ENCODE data around the gene ARF6. TPM values are rescaled to one million over a fixed set of nuclear protein-coding genes. Genes with fewer than 3 reads are reported as not detected.

ARF6 gene
- total RNA-seq, 1 experiment from 2014 or later, result 49.2 TPM

DNA sequence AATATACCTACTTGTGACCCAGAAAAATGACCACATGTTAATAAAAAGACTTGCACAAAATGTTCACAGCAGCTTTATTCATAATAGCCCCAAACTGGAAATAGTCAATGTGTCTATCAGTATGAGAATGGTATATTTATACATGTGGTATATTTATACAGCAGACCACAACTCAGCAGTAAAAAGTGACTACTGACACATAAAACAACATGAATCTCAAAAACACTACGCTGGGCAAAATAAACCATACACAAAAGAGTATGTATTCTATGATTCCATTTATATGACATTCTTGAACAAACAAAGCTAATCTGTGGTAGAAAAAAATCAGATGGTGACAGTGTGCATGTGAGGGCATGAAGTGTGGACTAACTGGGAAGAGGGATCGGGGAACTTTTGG, 35.1 kb downstream of the ARF6 start:
- Mint-ChIP-seq H3K4me1 (peaks cover 9 to 13% of the 10 kb centered on the region in 2 experiments), H3K27ac (no peak overlapping the region; a peak in 1 of 7 replicates), H3K9me3 (no peaks in the 10 kb centered on the region; a peak in 1 of 5 replicates), H3K4me3 (no peak overlapping the region), H3K27me3 (ENCODE audit: low read depth) (no peaks in the 10 kb centered on the region), H3K36me3 (ENCODE audit: insufficient read depth in 1 of 3, low read depth in 3 of 3) (no peaks in the 10 kb centered on the region)
- TF ChIP-seq, protein P1, sequence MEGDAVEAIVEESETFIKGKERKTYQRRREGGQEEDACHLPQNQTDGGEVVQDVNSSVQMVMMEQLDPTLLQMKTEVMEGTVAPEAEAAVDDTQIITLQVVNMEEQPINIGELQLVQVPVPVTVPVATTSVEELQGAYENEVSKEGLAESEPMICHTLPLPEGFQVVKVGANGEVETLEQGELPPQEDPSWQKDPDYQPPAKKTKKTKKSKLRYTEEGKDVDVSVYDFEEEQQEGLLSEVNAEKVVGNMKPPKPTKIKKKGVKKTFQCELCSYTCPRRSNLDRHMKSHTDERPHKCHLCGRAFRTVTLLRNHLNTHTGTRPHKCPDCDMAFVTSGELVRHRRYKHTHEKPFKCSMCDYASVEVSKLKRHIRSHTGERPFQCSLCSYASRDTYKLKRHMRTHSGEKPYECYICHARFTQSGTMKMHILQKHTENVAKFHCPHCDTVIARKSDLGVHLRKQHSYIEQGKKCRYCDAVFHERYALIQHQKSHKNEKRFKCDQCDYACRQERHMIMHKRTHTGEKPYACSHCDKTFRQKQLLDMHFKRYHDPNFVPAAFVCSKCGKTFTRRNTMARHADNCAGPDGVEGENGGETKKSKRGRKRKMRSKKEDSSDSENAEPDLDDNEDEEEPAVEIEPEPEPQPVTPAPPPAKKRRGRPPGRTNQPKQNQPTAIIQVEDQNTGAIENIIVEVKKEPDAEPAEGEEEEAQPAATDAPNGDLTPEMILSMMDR (conservative IDR thresholded peaks at IDR 0.05), result no peak
- H3K4me2 ChIP-seq (ENCODE audit: insufficient read depth, insufficient read length, low read length), result no peak overlapping the region
- H2AFZ ChIP-seq (ENCODE audit: low read length), result no peak overlapping the region
- no peak overlapping the region for H3K18ac ChIP-seq (ENCODE audit: insufficient read length, low read depth, low read length)
- no peak overlapping the region for H3T11ph ChIP-seq (ENCODE audit: low read length)
- H3K9me3 ChIP-seq (ENCODE audit: control insufficient read depth, low read depth, low read length), result no peaks in the 10 kb centered on the region
- H3K23ac ChIP-seq (ENCODE audit: insufficient read length, low read depth, low read length), result no peak overlapping the region
- no peak overlapping the region for H3K27ac ChIP-seq (ENCODE audit: insufficient read length, low read depth, low read length)
- H3K56ac ChIP-seq (ENCODE audit: insufficient read length, low read depth, low read length), result no peak overlapping the region
- no peak overlapping the region for H2BK5ac ChIP-seq (ENCODE audit: insufficient read length, low read length)
- H2AK5ac ChIP-seq (ENCODE audit: insufficient read length, low read length), result no peak overlapping the region
- H2BK12ac ChIP-seq (ENCODE audit: insufficient read length, low read depth, low read length), result no peak overlapping the region
- no peak overlapping the region for H3K9ac ChIP-seq (ENCODE audit: extremely low read depth, insufficient read length, low read length)
- H4K91ac ChIP-seq (ENCODE audit: insufficient read length, low read depth, low read length), result no peak overlapping the region
- WGBS (ENCODE audit: extremely low coverage, insufficient read length, low lambda C conversion rate), result no CpG with 5 or more reads among the region's 2 CpGs
- H3K14ac ChIP-seq (ENCODE audit: insufficient read depth, low read length), result no peak overlapping the region
- DNase-seq, result no peak
- H3K79me1 ChIP-seq (ENCODE audit: insufficient read depth, low read depth, low read length, poor library complexity, severe bottlenecking), result no peaks in the 10 kb centered on the region
- H2BK120ac ChIP-seq (ENCODE audit: low read depth, low read length, poor library complexity, severe bottlenecking), result no peak overlapping the region
- H3K79me2 ChIP-seq (ENCODE audit: insufficient read depth, low read length), result no peaks in the 10 kb centered on the region
- no peaks in the 10 kb centered on the region for H3K4me1 ChIP-seq (ENCODE audit: insufficient read depth, low read length)
- no peak overlapping the region for H3K4ac ChIP-seq (ENCODE audit: low read depth, low read length)
- no peaks in the 10 kb centered on the region for H4K20me1 ChIP-seq (ENCODE audit: control insufficient read depth, insufficient read depth, insufficient read length)
- no peak overlapping the region for H4K8ac ChIP-seq (replicated peaks; ENCODE audit: insufficient read length, low read depth, low read length)
- H3K23me2 ChIP-seq (ENCODE audit: insufficient read length, low read depth, low read length, poor library complexity, severe bottlenecking), result no peaks in the 10 kb centered on the region
- H3K27me3 ChIP-seq (ENCODE audit: insufficient read depth, low read length), result no peaks in the 10 kb centered on the region
- H4K5ac ChIP-seq (ENCODE audit: insufficient read length, low read depth, low read length), result no peak overlapping the region
- H2BK15ac ChIP-seq (ENCODE audit: low read depth, low read length), result no peak overlapping the region
- H2BK20ac ChIP-seq (ENCODE audit: low read depth, low read length, poor library complexity, severe bottlenecking), result no peak overlapping the region
